PFSK-1 (cell line): Measurements from ENCODE around the gene BAG5.

Experiments used
- TAF1 ChIP-seq: IDR thresholded peaks from 2 replicates; pipeline ENCODE4 v1.6.1; 2012; ENCODE audit warnings: low read length, control low read depth, borderline replicate concordance; ENCODE audit not compliant: insufficient read depth
- TF ChIP-seq, protein P1 (sequence below), 2 experiments: IDR thresholded peaks; 2 replicates each; pipeline versions ENCODE4 v1.6.1 to v1.8.0; 2011 to 2012; ENCODE audit warnings: low read depth in 2 of 2, low read length in 2 of 2, control low read depth in 1 of 2, inconsistent platforms in 1 of 2, mild to moderate bottlenecking in 1 of 2, moderate library complexity in 1 of 2; ENCODE audit not compliant: insufficient read depth in 1 of 2

DNA sequence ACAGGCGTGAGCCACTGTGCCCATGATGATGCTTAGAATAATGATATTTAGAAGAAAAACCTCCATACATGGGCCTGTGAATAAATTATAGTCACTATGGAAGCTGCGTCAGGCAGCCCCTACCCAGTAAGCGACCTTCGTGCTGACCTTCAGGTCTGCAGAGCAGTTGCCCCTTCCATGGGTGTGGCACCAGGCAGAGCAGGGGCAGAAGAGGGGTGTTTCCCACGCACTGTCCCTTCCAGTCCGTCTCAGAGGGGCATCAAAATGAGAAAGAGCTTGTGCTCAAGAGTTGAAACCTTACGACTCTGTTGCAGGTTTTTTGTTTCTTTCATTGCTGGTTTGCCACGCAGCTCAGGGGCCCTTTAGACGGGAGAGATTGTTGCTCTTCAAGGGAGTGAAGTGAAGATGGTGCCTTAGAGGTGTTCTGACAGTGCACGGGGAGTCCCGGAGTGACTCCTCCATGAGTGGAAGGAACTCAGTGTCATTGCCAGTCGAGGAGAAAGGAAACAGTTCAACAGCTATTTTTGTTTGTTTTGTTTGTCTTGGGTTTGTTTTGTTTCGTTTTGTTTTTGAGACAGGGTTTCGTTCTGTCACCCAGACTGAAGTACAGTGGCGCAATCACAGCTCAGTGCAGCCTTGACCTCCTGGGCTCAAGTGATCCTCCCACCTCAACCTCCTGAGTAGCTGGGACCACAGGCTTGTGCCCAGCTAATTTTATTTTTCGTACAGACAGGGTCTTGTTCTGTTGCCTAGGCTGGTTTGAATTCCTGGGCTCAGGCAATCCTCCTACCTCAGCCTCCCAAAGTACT lies 53.7 kb downstream of the BAG5 start:
- TF ChIP-seq TAF1 = no peak
- TF ChIP-seq, protein P1, sequence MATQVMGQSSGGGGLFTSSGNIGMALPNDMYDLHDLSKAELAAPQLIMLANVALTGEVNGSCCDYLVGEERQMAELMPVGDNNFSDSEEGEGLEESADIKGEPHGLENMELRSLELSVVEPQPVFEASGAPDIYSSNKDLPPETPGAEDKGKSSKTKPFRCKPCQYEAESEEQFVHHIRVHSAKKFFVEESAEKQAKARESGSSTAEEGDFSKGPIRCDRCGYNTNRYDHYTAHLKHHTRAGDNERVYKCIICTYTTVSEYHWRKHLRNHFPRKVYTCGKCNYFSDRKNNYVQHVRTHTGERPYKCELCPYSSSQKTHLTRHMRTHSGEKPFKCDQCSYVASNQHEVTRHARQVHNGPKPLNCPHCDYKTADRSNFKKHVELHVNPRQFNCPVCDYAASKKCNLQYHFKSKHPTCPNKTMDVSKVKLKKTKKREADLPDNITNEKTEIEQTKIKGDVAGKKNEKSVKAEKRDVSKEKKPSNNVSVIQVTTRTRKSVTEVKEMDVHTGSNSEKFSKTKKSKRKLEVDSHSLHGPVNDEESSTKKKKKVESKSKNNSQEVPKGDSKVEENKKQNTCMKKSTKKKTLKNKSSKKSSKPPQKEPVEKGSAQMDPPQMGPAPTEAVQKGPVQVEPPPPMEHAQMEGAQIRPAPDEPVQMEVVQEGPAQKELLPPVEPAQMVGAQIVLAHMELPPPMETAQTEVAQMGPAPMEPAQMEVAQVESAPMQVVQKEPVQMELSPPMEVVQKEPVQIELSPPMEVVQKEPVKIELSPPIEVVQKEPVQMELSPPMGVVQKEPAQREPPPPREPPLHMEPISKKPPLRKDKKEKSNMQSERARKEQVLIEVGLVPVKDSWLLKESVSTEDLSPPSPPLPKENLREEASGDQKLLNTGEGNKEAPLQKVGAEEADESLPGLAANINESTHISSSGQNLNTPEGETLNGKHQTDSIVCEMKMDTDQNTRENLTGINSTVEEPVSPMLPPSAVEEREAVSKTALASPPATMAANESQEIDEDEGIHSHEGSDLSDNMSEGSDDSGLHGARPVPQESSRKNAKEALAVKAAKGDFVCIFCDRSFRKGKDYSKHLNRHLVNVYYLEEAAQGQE (IDR thresholded peaks at IDR 0.05; ENCODE audit: insufficient read depth in 1 of 2, low read depth in 2 of 2, low read length in 2 of 2) = no peak
